HepG2 (cell line): ENCODE data around the gene C1orf115. TPM values are rescaled to one million over a fixed set of nuclear protein-coding genes. Genes with fewer than 3 reads are reported as not detected.

ENCODE experiments used
- ATRX ChIP-seq: sonication (generic); formaldehyde crosslinking; IDR thresholded peaks from 2 replicates; pipeline ENCODE4 v1.4.0; 2020; ENCODE audit warnings: missing genetic modification reagents, borderline replicate concordance
- FOXK1 ChIP-seq: sonication (generic); formaldehyde crosslinking; IDR thresholded peaks from 2 replicates; pipeline ENCODE4 v1.4.0; 2020; ENCODE audit warnings: low read depth, missing genetic modification reagents, borderline replicate concordance
- FOXP1 ChIP-seq, 2 experiments: fragments of 450-650 bp in 1 of 2; IDR thresholded peaks; 2 replicates each; pipeline ENCODE4 v1.6.1; 2017 to 2018; ENCODE audit warnings: antibody characterized with exemption in 1 of 2
- MED1 ChIP-seq: sonication (generic); formaldehyde crosslinking; IDR thresholded peaks from 2 replicates; pipeline ENCODE4 v1.4.0; 2020; ENCODE audit warnings: missing genetic modification reagents
- NR2F1 ChIP-seq, 2 experiments: fragments of 450-650 bp in 1 of 2; formaldehyde crosslinking in 1 of 2; IDR thresholded peaks; 2 replicates each; pipeline versions ENCODE4 v1.5.0 to v1.6.1; 2016 to 2020; ENCODE audit warnings: mild to moderate bottlenecking in 1 of 2, missing compliant biosample characterization in 1 of 2, missing genetic modification reagents in 1 of 2, moderate library complexity in 1 of 2
- PPARG ChIP-seq: conservative IDR thresholded peaks from 2 replicates; pipeline ENCODE4 v1.6.1; 2016; ENCODE audit warnings: missing biosample characterization, missing genetic modification reagents
- RAD21 ChIP-seq: fragments of 450-650 bp; formaldehyde crosslinking; IDR thresholded peaks from 2 replicates; pipeline ENCODE4 v1.5.0; 2020; ENCODE audit warnings: mild to moderate bottlenecking
- RELA ChIP-seq: sonication (generic); formaldehyde crosslinking; IDR thresholded peaks from 2 replicates; pipeline ENCODE4 v1.4.0; 2020; ENCODE audit warnings: missing genetic modification reagents
- SALL1 ChIP-seq: sonication (generic); formaldehyde crosslinking; IDR thresholded peaks from 2 replicates; pipeline ENCODE4 v1.8.0; 2022; ENCODE audit warnings: mild to moderate bottlenecking, missing genetic modification reagents
- SIN3A ChIP-seq: IDR thresholded peaks from 2 replicates; pipeline ENCODE4 v1.6.1; 2011; ENCODE audit warnings: low read depth, mild to moderate bottlenecking, control low read depth, low read length, borderline replicate concordance
- SP4 ChIP-seq: sonication (generic); formaldehyde crosslinking; IDR thresholded peaks from 2 replicates; pipeline ENCODE4 v1.8.1; 2023; ENCODE audit warnings: mild to moderate bottlenecking, missing genetic modification reagents
- ZNF235 ChIP-seq: sonication (generic); formaldehyde crosslinking; IDR thresholded peaks from 2 replicates; pipeline ENCODE4 v1.8.1; 2023; ENCODE audit warnings: mild to moderate bottlenecking, missing genetic modification reagents, borderline replicate concordance
- ZNF260 ChIP-seq: sonication (generic); formaldehyde crosslinking; IDR thresholded peaks from 2 replicates; pipeline ENCODE4 v1.4.0; 2020; ENCODE audit warnings: missing genetic modification reagents, low read depth, mild to moderate bottlenecking, borderline replicate concordance
- ZNF34 ChIP-seq: sonication (generic); formaldehyde crosslinking; IDR thresholded peaks from 2 replicates; pipeline ENCODE4 v1.4.0; 2020; ENCODE audit warnings: mild to moderate bottlenecking, missing genetic modification reagents, borderline replicate concordance
- ZNF557 ChIP-seq: sonication (generic); formaldehyde crosslinking; IDR thresholded peaks from 2 replicates; pipeline ENCODE4 v1.4.0; 2020; ENCODE audit warnings: missing genetic modification reagents
- ZNF83 ChIP-seq: sonication (generic); formaldehyde crosslinking; IDR thresholded peaks from 2 replicates; pipeline ENCODE4 v1.4.0; 2020; ENCODE audit warnings: missing genetic modification reagents, mild to moderate bottlenecking, borderline replicate concordance
- ZSCAN20 ChIP-seq: sonication (generic); formaldehyde crosslinking; IDR thresholded peaks from 2 replicates; pipeline ENCODE4 v1.4.0; 2020; ENCODE audit warnings: missing genetic modification reagents, mild to moderate bottlenecking, borderline replicate concordance
- ZXDC ChIP-seq: sonication (generic); formaldehyde crosslinking; IDR thresholded peaks from 2 replicates; pipeline ENCODE4 v1.5.0; 2020; ENCODE audit warnings: mild to moderate bottlenecking, missing genetic modification reagents
- polyA plus RNA-seq, 8 experiments: library from polyadenylated mRNA; depleted of rRNA in 3 of 8; stranded (reverse) in 7 of 8; unstranded in 1 of 8; fragments of >200 nt; fragmentation: Illumina TruSeq in 4 of 8; extraction: Trizol in 4 of 8; gene quantifications; 2 replicates each; pipeline versions ENCODE4 v1.2.1 to v1.2.3, GENCODE V29; 2011 to 2016; ENCODE audit warnings: low read depth in 4 of 8, missing spikeins in 1 of 8, mixed read lengths in 1 of 8; ENCODE audit not compliant: insufficient read depth in 1 of 8
- total RNA-seq, 5 experiments: library from RNA; depleted of rRNA; stranded (reverse); fragments of >200 nt; fragmentation: Illumina TruSeq; extraction: Trizol; gene quantifications; 2 replicates each; pipeline ENCODE4 v1.2.3, GENCODE V29; 2016; ENCODE audit warnings: low read depth in 1 of 5
- TF ChIP-seq, protein P1 (sequence below): sonication (generic); formaldehyde crosslinking; IDR thresholded peaks from 2 replicates; pipeline ENCODE4 v1.4.0; 2020; ENCODE audit warnings: mild to moderate bottlenecking, low read depth, missing genetic modification reagents
- TF ChIP-seq, protein P2 (sequence below): sonication (generic); formaldehyde crosslinking; IDR thresholded peaks from 2 replicates; pipeline ENCODE4 v1.5.1; 2020; ENCODE audit warnings: missing genetic modification reagents, mild to moderate bottlenecking, borderline replicate concordance
- TF ChIP-seq, protein P3 (sequence below): sonication (generic); formaldehyde crosslinking; IDR thresholded peaks from 2 replicates; pipeline ENCODE4 v1.8.0; 2022; ENCODE audit warnings: mild to moderate bottlenecking, missing genetic modification reagents; ENCODE audit not compliant: insufficient replicate concordance

Gene C1orf115
- total and polyA plus RNA-seq, 2 of the 13 experiments (the other 11 are each of a cell fraction or from before 2014, with no cell fraction given): 25.2 to 85.9 TPM

GRCh38 chr1:220690140-220691052 is at the start of gene C1orf115 (continued):
- TF ChIP-seq, protein P1, sequence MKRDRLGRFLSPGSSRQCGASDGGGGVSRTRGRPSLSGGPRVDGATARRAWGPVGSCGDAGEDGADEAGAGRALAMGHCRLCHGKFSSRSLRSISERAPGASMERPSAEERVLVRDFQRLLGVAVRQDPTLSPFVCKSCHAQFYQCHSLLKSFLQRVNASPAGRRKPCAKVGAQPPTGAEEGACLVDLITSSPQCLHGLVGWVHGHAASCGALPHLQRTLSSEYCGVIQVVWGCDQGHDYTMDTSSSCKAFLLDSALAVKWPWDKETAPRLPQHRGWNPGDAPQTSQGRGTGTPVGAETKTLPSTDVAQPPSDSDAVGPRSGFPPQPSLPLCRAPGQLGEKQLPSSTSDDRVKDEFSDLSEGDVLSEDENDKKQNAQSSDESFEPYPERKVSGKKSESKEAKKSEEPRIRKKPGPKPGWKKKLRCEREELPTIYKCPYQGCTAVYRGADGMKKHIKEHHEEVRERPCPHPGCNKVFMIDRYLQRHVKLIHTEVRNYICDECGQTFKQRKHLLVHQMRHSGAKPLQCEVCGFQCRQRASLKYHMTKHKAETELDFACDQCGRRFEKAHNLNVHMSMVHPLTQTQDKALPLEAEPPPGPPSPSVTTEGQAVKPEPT: 0 out of 2 replicates have a peak, but pooled peaks have one; percentile 25
- peak; percentile 57; the same call in 1 of the 2 replicates for TF ChIP-seq FOXK1 (CRISPR knock-in tag)
- TF ChIP-seq ZSCAN20: peak; percentile 88
- peak; percentile 96 for TF ChIP-seq RAD21
- peak; percentile 68; the same call in 1 of the 2 replicates for TF ChIP-seq MED1 (CRISPR knock-in tag)
- TF ChIP-seq FOXP1 (IDR thresholded peaks at IDR 0.05): no peak
- TF ChIP-seq FOXP1 (CRISPR knock-in tag; IDR thresholded peaks at IDR 0.05): peak; percentile 23; the same call in 1 of the 2 replicates
- TF ChIP-seq SIN3A: peak; percentile 41; the same call in 1 of the 2 replicates
- TF ChIP-seq ZNF34 (CRISPR knock-in tag): 0 out of 2 replicates have a peak, but pooled peaks have one; percentile 46
- TF ChIP-seq ZXDC (CRISPR knock-in tag): peak; percentile 87
- no peak for TF ChIP-seq ZNF235 (CRISPR knock-in tag)
- TF ChIP-seq, protein P2, sequence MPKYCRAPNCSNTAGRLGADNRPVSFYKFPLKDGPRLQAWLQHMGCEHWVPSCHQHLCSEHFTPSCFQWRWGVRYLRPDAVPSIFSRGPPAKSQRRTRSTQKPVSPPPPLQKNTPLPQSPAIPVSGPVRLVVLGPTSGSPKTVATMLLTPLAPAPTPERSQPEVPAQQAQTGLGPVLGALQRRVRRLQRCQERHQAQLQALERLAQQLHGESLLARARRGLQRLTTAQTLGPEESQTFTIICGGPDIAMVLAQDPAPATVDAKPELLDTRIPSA (CRISPR knock-in tag): no peak
- peak; percentile 60; the same call in 1 of the 2 replicates for TF ChIP-seq PPARG (CRISPR knock-in tag)
- TF ChIP-seq ATRX (CRISPR knock-in tag): no peak
- TF ChIP-seq ZNF83: no peak
- TF ChIP-seq ZNF557 (CRISPR knock-in tag): peak; percentile 34; the same call in 1 of the 2 replicates
- TF ChIP-seq SP4 (CRISPR knock-in tag): no peak; the same call in none of the 2 replicates
- TF ChIP-seq RELA (CRISPR knock-in tag): peak; percentile 83; the same call in 1 of the 2 replicates
- 0 out of 4 replicates have a peak, but pooled peaks of 1 of the 2 experiments have one; percentile 15 for TF ChIP-seq NR2F1 (CRISPR knock-in tag; IDR thresholded peaks at IDR 0.05)
- peak; percentile 95 for TF ChIP-seq SALL1 (CRISPR knock-in tag)
- TF ChIP-seq, protein P3, sequence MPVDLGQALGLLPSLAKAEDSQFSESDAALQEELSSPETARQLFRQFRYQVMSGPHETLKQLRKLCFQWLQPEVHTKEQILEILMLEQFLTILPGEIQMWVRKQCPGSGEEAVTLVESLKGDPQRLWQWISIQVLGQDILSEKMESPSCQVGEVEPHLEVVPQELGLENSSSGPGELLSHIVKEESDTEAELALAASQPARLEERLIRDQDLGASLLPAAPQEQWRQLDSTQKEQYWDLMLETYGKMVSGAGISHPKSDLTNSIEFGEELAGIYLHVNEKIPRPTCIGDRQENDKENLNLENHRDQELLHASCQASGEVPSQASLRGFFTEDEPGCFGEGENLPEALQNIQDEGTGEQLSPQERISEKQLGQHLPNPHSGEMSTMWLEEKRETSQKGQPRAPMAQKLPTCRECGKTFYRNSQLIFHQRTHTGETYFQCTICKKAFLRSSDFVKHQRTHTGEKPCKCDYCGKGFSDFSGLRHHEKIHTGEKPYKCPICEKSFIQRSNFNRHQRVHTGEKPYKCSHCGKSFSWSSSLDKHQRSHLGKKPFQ (CRISPR knock-in tag): no peak
- no peak for TF ChIP-seq ZNF260 (CRISPR knock-in tag)
